HFF-Myc (cell line): ENCODE results near the gene ZNF541.
A peak's percentile ranks its signal among the peaks of the same experiment; 100 is the strongest.

Experiments
- DNase-seq: peaks from one replicate; pipeline ENCODE4 v3.0.0-alpha.2; 2011; ENCODE audit warnings: low read depth; ENCODE audit errors: extremely low read depth
- H3K4me3 ChIP-seq: replicated peaks from 2 replicates; pipeline ENCODE4 v1.5.1; 2011; ENCODE audit warnings: low read depth, mild to moderate bottlenecking, control low read depth, low read length
- CTCF ChIP-seq: IDR thresholded peaks from 2 replicates; pipeline ENCODE4 v1.5.1; 2012; ENCODE audit warnings: mild to moderate bottlenecking, low read depth, low read length, control low read depth; ENCODE audit errors: missing control alignments

ZNF541 gene

GRCh38 chr19:47573071-47574026 lies at the start of gene ZNF541:
Gene ZNF541, minus strand, starts transcription at chr19:47573148. Its CDS starts 17,292 bp downstream, at chr19:47555856.
- no peak for TF ChIP-seq CTCF
- DNase-seq = no peak
- H3K4me3 ChIP-seq = peak within 1 kb of the TSS; percentile 7; the same call in 1 of the 2 replicates

GRCh38 chr19:47619763-47620162 lies 46.8 kb upstream of the ZNF541 start:
- no peak overlapping the region for H3K4me3 ChIP-seq
- no peak for TF ChIP-seq CTCF
- DNase-seq = no peak

GRCh38 chr19:47618771-47619170 lies 45.8 kb upstream of the ZNF541 start:
- H3K4me3 ChIP-seq = no peak overlapping the region
- no peak for TF ChIP-seq CTCF
- no peak for DNase-seq

- no peak overlapping the region for H3K4me3 ChIP-seq
Measured at GRCh38 chr19:47615714-47616113, 42.8 kb upstream of the ZNF541 start.

DNA sequence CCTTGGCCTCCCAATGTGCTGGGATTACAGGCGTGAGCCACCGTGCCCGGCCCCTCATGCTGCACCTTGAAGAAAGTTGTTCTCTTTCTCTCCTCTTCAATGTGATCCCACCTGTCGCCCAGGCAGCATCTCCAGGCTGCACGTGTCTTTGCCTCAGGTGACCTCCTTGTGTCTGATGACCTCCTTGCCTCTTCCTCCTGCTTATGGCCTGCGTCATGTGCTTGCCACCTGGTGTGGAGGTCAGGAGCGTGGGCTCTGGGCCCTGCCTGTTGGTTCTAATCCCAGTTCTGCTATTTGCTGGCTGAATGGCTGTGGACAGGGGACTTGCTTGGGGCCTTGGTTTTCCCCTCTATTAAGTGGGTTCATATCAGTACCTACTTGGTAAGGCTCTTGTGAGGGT lies 42.3 kb upstream of the ZNF541 start:
- H3K4me3 ChIP-seq = no peak overlapping the region
- TF ChIP-seq CTCF = no peak
- no peak for DNase-seq

More at GRCh38 chr19:47615714-47616113, 42.8 kb upstream of the ZNF541 start:
- no peak for DNase-seq
- no peak for TF ChIP-seq CTCF

DNA sequence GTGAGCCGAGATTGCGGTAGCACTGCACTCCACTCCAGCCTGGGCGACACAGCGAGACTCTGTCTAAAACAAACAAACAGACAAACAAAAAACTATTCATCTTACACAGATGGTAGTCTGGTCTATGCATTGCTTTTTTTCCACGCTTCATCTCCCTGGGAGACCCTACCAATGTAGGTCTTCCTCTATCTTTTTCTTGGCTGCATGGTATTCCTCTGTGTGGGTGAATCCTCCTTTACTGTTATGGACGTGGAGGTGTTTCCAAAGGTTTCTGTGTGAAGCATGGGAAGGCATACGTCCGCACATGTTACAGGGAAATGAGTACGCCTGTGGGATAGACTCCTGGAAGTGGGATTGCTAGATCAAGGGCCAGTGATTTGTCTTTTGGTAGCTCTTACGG lies 41.6 kb upstream of the ZNF541 start:
- TF ChIP-seq CTCF = no peak
- no peak for DNase-seq

More for the DNA sequence above, 41.6 kb upstream of the ZNF541 start:
- no peak overlapping the region for H3K4me3 ChIP-seq
